Lower leg skin (tissue), 4 donors: ENCODE measurements around the gene BABAM2. TPM values are rescaled to one million over a fixed set of nuclear protein-coding genes. Genes with fewer than 3 reads are reported as not detected.

ENCODE experiments used
- DNase-seq, 2 donors: peaks; one replicate each; pipeline ENCODE4 v3.0.0-alpha.2; 2019; ENCODE audit warnings: low spot score in 2 of 2
- H3K4me3 ChIP-seq: fragments of 200-600 bp; sonication (generic); 2 replicates; pipeline ENCODE4 v1.5.1; 2017; ENCODE audit warnings: mild to moderate bottlenecking, low read depth; ENCODE audit not compliant: poor library complexity, severe bottlenecking
- POLR2A ChIP-seq, 2 donors: fragments of 450-650 bp; IDR thresholded peaks; one replicate each; pipeline ENCODE4 v1.6.1; 2016 to 2017; ENCODE audit warnings: antibody characterized with exemption in 2 of 2, mild to moderate bottlenecking in 1 of 2, moderate library complexity in 1 of 2
- WGBS, 2 donors: methylation state at CpG; one replicate each; pipeline ENCODE4 v1.1.5; 2018; 5-methylcytosine and 5-hydroxymethylcytosine counted together
- intact Hi-C: fragments of 100-400 bp; cut with DNase I; formaldehyde crosslinking; loops from one replicate; pipeline ENCODE4 v1.15.0; 2023; ENCODE audit warnings: low total_unique reads
- total RNA-seq, 4 donors: library from RNA; depleted of rRNA; stranded (reverse); fragments of >200 nt; gene quantifications; one replicate each; pipeline ENCODE4 v1.1.0, GENCODE V29; 2016
- TF ChIP-seq, protein P1 (sequence below), 3 donors: fragments of 450-650 bp; IDR thresholded peaks; one replicate each; pipeline ENCODE4 v1.5.1; 2016; ENCODE audit warnings: antibody characterized with exemption in 3 of 3, mild to moderate bottlenecking in 3 of 3, moderate library complexity in 2 of 3

BABAM2 gene
- total RNA-seq, 4 donors from 2014 or later: 18.4 to 28.5 (median 23.9) TPM

DNA sequence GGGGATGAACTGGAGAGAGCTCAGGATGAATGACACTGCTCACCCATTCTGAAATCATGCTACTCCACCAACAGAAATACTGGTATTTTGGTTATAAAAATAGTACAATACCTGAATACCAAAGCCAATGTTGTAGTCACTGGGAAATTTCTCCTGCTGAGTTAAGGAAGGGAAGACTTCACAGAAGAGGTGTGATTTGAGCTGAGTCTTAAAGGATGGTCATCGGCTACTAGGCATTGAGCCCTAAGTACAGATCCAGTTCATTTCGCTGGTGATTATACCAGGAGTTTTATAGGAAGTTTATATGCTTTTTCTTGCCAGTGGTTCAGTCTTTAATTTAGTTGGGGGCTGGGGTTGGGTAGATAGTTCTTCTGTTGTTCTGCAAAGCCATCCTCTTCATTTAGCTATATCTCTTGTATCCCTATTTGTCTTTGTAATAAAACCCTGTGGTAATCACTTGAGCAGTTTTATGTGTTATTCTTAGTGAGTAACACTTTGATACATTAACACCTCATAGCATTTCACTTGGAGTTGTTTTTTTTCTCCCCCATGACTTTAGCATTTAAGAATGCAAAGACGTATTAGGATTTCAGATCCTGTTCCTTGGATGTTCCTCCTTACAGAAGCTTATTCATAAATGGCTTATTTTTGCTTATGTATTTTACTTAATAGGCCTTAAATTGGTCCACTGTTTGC is 262.2 kb downstream of the BABAM2 start:
- DNase-seq: no peak
- intact Hi-C loops: no loop called here
- WGBS, 2 donors: 94 to 96% methylated on average over 3 of the region's 3 CpGs
- no peak overlapping the region for H3K4me3 ChIP-seq
- no peak for TF ChIP-seq POLR2A (IDR thresholded peaks at IDR 0.05)
- TF ChIP-seq, protein P1, sequence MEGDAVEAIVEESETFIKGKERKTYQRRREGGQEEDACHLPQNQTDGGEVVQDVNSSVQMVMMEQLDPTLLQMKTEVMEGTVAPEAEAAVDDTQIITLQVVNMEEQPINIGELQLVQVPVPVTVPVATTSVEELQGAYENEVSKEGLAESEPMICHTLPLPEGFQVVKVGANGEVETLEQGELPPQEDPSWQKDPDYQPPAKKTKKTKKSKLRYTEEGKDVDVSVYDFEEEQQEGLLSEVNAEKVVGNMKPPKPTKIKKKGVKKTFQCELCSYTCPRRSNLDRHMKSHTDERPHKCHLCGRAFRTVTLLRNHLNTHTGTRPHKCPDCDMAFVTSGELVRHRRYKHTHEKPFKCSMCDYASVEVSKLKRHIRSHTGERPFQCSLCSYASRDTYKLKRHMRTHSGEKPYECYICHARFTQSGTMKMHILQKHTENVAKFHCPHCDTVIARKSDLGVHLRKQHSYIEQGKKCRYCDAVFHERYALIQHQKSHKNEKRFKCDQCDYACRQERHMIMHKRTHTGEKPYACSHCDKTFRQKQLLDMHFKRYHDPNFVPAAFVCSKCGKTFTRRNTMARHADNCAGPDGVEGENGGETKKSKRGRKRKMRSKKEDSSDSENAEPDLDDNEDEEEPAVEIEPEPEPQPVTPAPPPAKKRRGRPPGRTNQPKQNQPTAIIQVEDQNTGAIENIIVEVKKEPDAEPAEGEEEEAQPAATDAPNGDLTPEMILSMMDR (IDR thresholded peaks at IDR 0.05): no peak

DNA sequence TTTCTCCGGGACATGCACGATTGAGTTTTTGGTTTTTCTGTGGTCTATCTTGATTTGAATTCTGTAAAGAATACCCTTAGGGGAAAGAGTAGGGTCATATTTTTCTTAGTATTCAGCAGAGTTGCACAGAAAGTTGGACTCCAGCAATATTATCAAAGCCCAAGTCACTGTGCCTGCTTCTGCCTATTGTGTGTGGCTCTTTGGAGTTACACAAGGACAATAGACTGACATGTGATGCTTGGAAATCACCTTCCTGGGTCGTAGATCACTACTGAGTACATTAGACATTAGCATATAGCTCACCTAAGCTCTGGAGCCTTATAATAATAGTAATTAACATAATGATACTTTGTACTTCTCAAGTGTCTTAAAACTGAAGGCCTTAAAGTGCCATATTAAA is 263.3 kb downstream of the BABAM2 start:
- 86 to 88% methylated on average over 3 of the region's 3 CpGs for WGBS, 2 donors
- no peak for DNase-seq
- TF ChIP-seq, protein P1 (IDR thresholded peaks at IDR 0.05): no peak
- TF ChIP-seq POLR2A (IDR thresholded peaks at IDR 0.05): no peak
- H3K4me3 ChIP-seq: no peak overlapping the region
- intact Hi-C loops: no loop called here

DNA sequence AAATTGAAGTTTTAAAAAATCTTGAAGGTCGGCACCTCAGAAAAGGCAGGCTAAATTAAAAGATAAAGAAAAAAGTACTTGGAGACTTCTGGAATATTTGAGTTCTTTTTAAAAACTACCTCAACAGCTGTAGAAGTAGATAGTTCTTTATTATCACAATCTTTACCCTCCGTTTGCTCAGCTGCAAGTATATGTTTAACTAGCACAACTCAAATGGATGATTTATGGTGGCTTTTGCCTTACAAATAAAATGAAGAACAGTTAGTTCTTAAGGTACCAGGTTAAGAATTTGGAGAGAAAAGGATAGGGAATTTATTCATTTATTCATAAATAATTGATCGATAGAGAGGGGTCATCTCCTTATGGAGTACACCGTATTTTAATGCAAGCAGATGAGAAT is 264.6 kb downstream of the BABAM2 start:
- H3K4me3 ChIP-seq: no peak overlapping the region
- TF ChIP-seq POLR2A (IDR thresholded peaks at IDR 0.05): no peak
- TF ChIP-seq, protein P1 (IDR thresholded peaks at IDR 0.05): no peak
- no peak for DNase-seq
- intact Hi-C loops: no loop called here
- WGBS, 2 donors: 96 to 97% methylated on average over 4 of the region's 4 CpGs

DNA sequence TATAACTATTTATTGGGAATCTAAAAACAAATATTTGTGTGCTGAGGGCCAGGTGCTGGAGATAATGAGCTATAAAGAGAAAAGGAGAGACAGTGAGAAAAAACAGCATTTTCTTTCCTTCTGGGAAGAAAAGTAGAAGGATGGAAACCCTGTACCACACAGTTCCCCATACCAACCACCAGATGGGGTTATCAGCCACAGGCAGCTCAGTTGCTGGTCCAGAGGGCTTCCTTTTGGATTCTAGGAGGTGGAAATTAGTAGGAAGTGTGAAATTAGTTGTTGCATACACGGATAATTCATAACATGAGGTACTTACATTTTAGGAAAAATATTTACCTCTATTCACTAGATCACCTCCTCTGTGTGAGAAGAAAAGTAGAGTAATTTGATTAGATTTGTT is 265.1 kb downstream of the BABAM2 start:
- no peak for TF ChIP-seq POLR2A (IDR thresholded peaks at IDR 0.05)
- TF ChIP-seq, protein P1 (IDR thresholded peaks at IDR 0.05): no peak
- WGBS, 2 donors: 63 to 78% methylated on average over 1 of the region's 1 CpG
- no peak overlapping the region for H3K4me3 ChIP-seq
- DNase-seq: no peak
- intact Hi-C loops: no loop called here

DNA sequence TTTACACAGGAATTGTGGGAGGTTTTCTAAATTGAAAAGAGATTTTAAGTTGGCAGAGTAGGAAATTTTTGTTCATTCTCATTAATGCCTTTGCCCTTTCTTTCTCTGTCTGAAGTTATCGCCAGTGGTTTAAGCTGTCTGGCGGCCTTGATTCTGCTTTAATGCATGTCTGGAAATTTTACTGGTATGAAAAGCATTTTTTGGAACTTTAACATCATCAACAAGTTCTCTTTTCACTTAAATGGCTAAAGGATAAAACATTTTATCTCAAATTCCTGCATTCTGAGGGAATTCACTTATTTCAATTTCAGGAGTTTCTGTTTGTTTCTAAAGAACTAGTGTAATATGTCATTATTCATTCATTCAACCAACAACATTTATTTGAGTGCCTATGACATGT is 268.3 kb downstream of the BABAM2 start:
- TF ChIP-seq, protein P1 (IDR thresholded peaks at IDR 0.05): no peak
- TF ChIP-seq POLR2A (IDR thresholded peaks at IDR 0.05): no peak
- no peak for DNase-seq
- intact Hi-C loops: no loop called here
- 87 to 89% methylated on average over 2 of the region's 2 CpGs for WGBS, 2 donors
- no peak overlapping the region for H3K4me3 ChIP-seq

DNA sequence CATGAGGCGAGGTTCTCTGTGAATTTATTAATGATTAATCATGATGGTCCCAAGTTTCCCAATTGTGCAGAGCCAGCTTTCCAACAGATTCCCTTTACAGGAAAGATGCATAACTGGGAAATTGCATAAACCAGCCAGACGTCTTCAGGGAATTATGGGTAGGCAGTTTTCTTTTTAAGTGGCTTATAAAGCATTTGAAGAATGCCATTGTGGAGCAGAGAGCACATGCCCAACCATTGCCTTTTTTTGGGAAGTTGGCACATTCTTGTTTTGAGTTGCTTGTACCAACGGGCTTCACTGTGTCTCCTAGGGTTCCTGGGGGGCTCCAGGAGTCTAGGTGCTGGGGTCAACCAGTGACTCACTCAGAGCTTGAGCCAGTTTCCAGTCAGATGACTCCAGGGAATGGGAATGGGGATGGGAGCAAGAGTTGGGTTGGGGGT is 270.5 kb downstream of the BABAM2 start:
- H3K4me3 ChIP-seq: no peak overlapping the region
- DNase-seq: no peak
- intact Hi-C loops: no loop called here
- TF ChIP-seq, protein P1 (IDR thresholded peaks at IDR 0.05): no peak
- TF ChIP-seq POLR2A (IDR thresholded peaks at IDR 0.05): no peak
- WGBS, 2 donors: 53 to 59% methylated on average over 3 of the region's 3 CpGs
